RPMI7951 (cell line): ENCODE results near the gene NXPE4. TPM values are rescaled to one million over a fixed set of nuclear protein-coding genes. Genes with fewer than 3 reads are reported as not detected.
A peak's percentile ranks its signal among the peaks of the same experiment; 100 is the strongest.
"Not testable (repeated sequence)": the region's sequence is repeated elsewhere in the genome, so short reads cannot be mapped to it uniquely, and the experiment has no call there.

Experiments
- DNase-seq: peaks from one replicate; pipeline ENCODE4 v3.0.0-alpha.2; 2012; ENCODE audit warnings: low read depth
- total RNA-seq: library from RNA; depleted of rRNA; stranded (reverse); fragments of >200 nt; shearing (Covaris generic); gene quantifications from 2 replicates; pipeline ENCODE4 v1.2.3, GENCODE V29; 2014

Gene NXPE4
- total RNA-seq, 1 experiment from 2014 or later: not detected

GRCh38 chr11:114610550-114610949 is 15.0 kb upstream of the NXPE4 start:
- no peak for DNase-seq

- DNase-seq: no peak
These were observed 13.8 kb upstream of the NXPE4 start for GRCh38 chr11:114609429-114609828.

GRCh38 chr11:114608605-114609004 is 13.0 kb upstream of the NXPE4 start:
- DNase-seq: not testable (repeated sequence)

- DNase-seq: no peak
These were observed 12.3 kb upstream of the NXPE4 start for GRCh38 chr11:114607753-114608459.

GRCh38 chr11:114606802-114607075 is 11.2 kb upstream of the NXPE4 start:
- not testable (repeated sequence) for DNase-seq

GRCh38 chr11:114606003-114606801 is 10.6 kb upstream of the NXPE4 start:
- peak; percentile 7 for DNase-seq

- no peak for DNase-seq
These were observed 9.8 kb upstream of the NXPE4 start for GRCh38 chr11:114605370-114605769.

- DNase-seq: no peak
These were observed 9.3 kb upstream of the NXPE4 start for GRCh38 chr11:114604886-114605285.

GRCh38 chr11:114604179-114604813 is 8.7 kb upstream of the NXPE4 start:
- DNase-seq: no peak

- not testable (repeated sequence) for DNase-seq
These were observed 7.6 kb upstream of the NXPE4 start for GRCh38 chr11:114603151-114603550.

GRCh38 chr11:114598461-114598860 is 2.9 kb upstream of the NXPE4 start:
- no peak for DNase-seq

GRCh38 chr11:114596175-114596919 is 761 bp upstream of the NXPE4 start:
- no peak for DNase-seq

GRCh38 chr11:114594703-114595102 is 883 bp downstream of the NXPE4 start:
- DNase-seq: no peak

- no peak for DNase-seq
These were observed 8.1 kb downstream of the NXPE4 start for GRCh38 chr11:114587398-114587953.

GRCh38 chr11:114586797-114587196 is 8.8 kb downstream of the NXPE4 start:
- DNase-seq: peak; percentile 19

- DNase-seq: no peak
These were observed 23.9 kb downstream of the NXPE4 start for GRCh38 chr11:114571712-114572111.

GRCh38 chr11:114569801-114570200 is 25.8 kb downstream of the NXPE4 start:
- DNase-seq: no peak

GRCh38 chr11:114566276-114566675 is 29.3 kb downstream of the NXPE4 start:
- no peak for DNase-seq

- DNase-seq: no peak
These were observed 30.8 kb downstream of the NXPE4 start for GRCh38 chr11:114564831-114565230.

GRCh38 chr11:114563077-114563476 is 32.5 kb downstream of the NXPE4 start:
- peak; percentile 39 for DNase-seq

- peak; percentile 11 for DNase-seq
These were observed 33.2 kb downstream of the NXPE4 start for GRCh38 chr11:114562166-114562916.
